MCF 10A (cell line): ENCODE results near the gene DPP6. TPM values are rescaled to one million over a fixed set of nuclear protein-coding genes. Genes with fewer than 3 reads are reported as not detected.

Experiments
- BruUV-seq: library from RNA; stranded (reverse); fragments of 400-500 nt; replicated peaks from 2 replicates; lab custom pipeline; 2021; lab: Mats Ljungman, UMichigan
- CTCF ChIA-PET: fragments of 300-600 bp; sonication (Branson Sonifier 250); formaldehyde crosslinking; extraction: SDS; loops from one replicate; lab custom pipeline; 2021; ENCODE audit warnings: antibody characterized with exemption, inconsistent platforms; lab: Yijun Ruan, JAX
- POLR2A ChIA-PET: fragments of 300-600, 350-650 bp; sonication (Branson Sonifier 250); formaldehyde crosslinking; extraction: SDS; loops from one replicate; lab custom pipeline; 2020; ENCODE audit warnings: antibody characterized with exemption, inconsistent platforms; lab: Yijun Ruan, JAX
- DNase-seq: peaks from one replicate; pipeline ENCODE4 v3.0.0-alpha.2; 2018; ENCODE audit not compliant: unreplicated experiment
- H3K27ac Mint-ChIP-seq: one replicate; pipeline ENCODE4 v1.8.0; 2022; ENCODE audit warnings: mild to moderate bottlenecking, low read depth, mixed read lengths; ENCODE audit not compliant: unreplicated experiment
- H3K27me3 Mint-ChIP-seq: one replicate; pipeline ENCODE4 v1.8.0; 2022; ENCODE audit warnings: mixed read lengths; ENCODE audit not compliant: insufficient read depth, unreplicated experiment
- H3K36me3 Mint-ChIP-seq: one replicate; pipeline ENCODE4 v1.8.0; 2022; ENCODE audit warnings: mild to moderate bottlenecking, moderate library complexity, mixed read lengths; ENCODE audit not compliant: insufficient read depth, unreplicated experiment
- H3K4me1 Mint-ChIP-seq: one replicate; pipeline ENCODE4 v1.8.0; 2022; ENCODE audit warnings: mixed read lengths; ENCODE audit not compliant: insufficient read depth, unreplicated experiment
- H3K4me3 Mint-ChIP-seq: one replicate; pipeline ENCODE4 v1.8.0; 2022; ENCODE audit warnings: mild to moderate bottlenecking, moderate library complexity, mixed read lengths; ENCODE audit not compliant: unreplicated experiment
- H3K9me3 Mint-ChIP-seq: one replicate; pipeline ENCODE4 v1.8.0; 2022; ENCODE audit warnings: mixed read lengths; ENCODE audit not compliant: unreplicated experiment
- CTCF ChIP-seq: fragments of 200-600 bp; IDR thresholded peaks from one replicate; pipeline ENCODE4 v1.8.0; 2022; ENCODE audit warnings: antibody characterized with exemption, mild to moderate bottlenecking; ENCODE audit not compliant: unreplicated experiment
- intact Hi-C: fragments of 100-400 bp; cut with micrococcal nuclease; formaldehyde crosslinking; loops from 2 replicates; pipeline ENCODE4 v1.14.1; 2022
- total RNA-seq: library from RNA; stranded (reverse); gene quantifications from 2 replicates; pipeline ENCODE4 v1.2.3, GENCODE V29; 2022

The DPP6 gene
- total RNA-seq, 1 experiment from 2014 or later, result not detected

- ChIA-PET POLR2A (no interaction called here), CTCF (interaction anchor here (0.7 to 1.7 kb wide), 4 partner anchors 9 to 380 kb away, joined by 3 to 7 read pairs (median 4); no protein-coding TSS in a partner anchor)
- no TSS peak for BruUV-seq
- no peak for TF ChIP-seq CTCF
- no peak for DNase-seq
- Mint-ChIP-seq H3K27me3 (no peaks in the 10 kb centered on the region), H3K36me3 (no peaks in the 10 kb centered on the region), H3K4me3 (no peak overlapping the region), H3K4me1 (no peaks in the 10 kb centered on the region), H3K9me3 (peaks cover 24% of the 10 kb centered on the region), H3K27ac (no peak overlapping the region)
- intact Hi-C loops, result no loop called here
Measured at GRCh38 chr7:154785898-154786297, 733.7 kb downstream of the DPP6 start.

- Mint-ChIP-seq H3K4me1 (no peaks in the 10 kb centered on the region), H3K4me3 (no peak overlapping the region), H3K27ac (no peak overlapping the region), H3K9me3 (peaks cover 27% of the 10 kb centered on the region), H3K36me3 (no peaks in the 10 kb centered on the region), H3K27me3 (no peaks in the 10 kb centered on the region)
- BruUV-seq, result no TSS peak
- CTCF ChIA-PET, result interaction anchor here (0.7 to 1.3 kb wide), 2 partner anchors 218 to 1690 kb away, joined by 3 read pairs; no protein-coding TSS in a partner anchor
- intact Hi-C loops, result no loop called here
- no peak for DNase-seq
- TF ChIP-seq CTCF, result no peak
- POLR2A ChIA-PET, result no interaction called here
Measured at GRCh38 chr7:154789404-154789803, 737.2 kb downstream of the DPP6 start.

GRCh38 chr7:154791611-154792010, 739.4 kb downstream of the DPP6 start:
- Mint-ChIP-seq H3K27ac (no peak overlapping the region), H3K4me1 (no peaks in the 10 kb centered on the region), H3K4me3 (no peak overlapping the region), H3K9me3 (peaks cover 15% of the 10 kb centered on the region), H3K36me3 (no peaks in the 10 kb centered on the region), H3K27me3 (no peaks in the 10 kb centered on the region)
- no TSS peak for BruUV-seq
- no peak for TF ChIP-seq CTCF
- no peak for DNase-seq
- intact Hi-C loops, result no loop called here
- POLR2A ChIA-PET, result no interaction called here
- CTCF ChIA-PET, result no interaction called here

GRCh38 chr7:154792436-154793055, 740.3 kb downstream of the DPP6 start:
- peaks cover 15% of the 10 kb centered on the region for H3K9me3 Mint-ChIP-seq
- DNase-seq, result no peak
- H3K36me3 Mint-ChIP-seq, result no peaks in the 10 kb centered on the region
- no peaks in the 10 kb centered on the region for H3K27me3 Mint-ChIP-seq
- no peak overlapping the region for H3K4me3 Mint-ChIP-seq
- no peak overlapping the region for H3K27ac Mint-ChIP-seq
- H3K4me1 Mint-ChIP-seq, result no peaks in the 10 kb centered on the region
- TF ChIP-seq CTCF, result no peak
- POLR2A ChIA-PET, result no interaction called here
- CTCF ChIA-PET, result no interaction called here
- BruUV-seq, result no TSS peak
- intact Hi-C loops, result no loop called here
